Smooth muscle cell of the brain vasculature (primary cell): Measurements from ENCODE around the gene AMER2.

Experiments
- DNase-seq: peaks from one replicate; pipeline ENCODE4 v3.0.0-alpha.2; 2012; ENCODE audit warnings: low read depth, low spot score

AMER2 gene, protein sequence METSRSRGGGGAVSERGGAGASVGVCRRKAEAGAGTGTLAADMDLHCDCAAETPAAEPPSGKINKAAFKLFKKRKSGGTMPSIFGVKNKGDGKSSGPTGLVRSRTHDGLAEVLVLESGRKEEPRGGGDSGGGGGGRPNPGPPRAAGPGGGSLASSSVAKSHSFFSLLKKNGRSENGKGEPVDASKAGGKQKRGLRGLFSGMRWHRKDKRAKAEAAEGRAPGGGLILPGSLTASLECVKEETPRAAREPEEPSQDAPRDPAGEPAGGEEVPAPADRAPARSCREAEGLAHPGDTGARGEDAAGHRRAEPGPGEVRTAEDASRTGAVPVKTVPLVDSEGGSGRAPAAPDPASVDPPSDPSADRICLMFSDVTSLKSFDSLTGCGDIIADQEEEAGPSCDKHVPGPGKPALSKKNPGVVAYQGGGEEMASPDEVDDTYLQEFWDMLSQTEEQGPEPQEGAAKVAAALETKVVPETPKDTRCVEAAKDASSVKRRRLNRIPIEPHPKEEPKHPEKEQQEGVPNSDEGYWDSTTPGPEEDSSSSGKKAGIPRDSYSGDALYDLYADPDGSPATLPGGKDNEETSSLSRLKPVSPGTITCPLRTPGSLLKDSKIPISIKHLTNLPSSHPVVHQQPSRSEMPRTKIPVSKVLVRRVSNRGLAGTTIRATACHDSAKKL

DNA sequence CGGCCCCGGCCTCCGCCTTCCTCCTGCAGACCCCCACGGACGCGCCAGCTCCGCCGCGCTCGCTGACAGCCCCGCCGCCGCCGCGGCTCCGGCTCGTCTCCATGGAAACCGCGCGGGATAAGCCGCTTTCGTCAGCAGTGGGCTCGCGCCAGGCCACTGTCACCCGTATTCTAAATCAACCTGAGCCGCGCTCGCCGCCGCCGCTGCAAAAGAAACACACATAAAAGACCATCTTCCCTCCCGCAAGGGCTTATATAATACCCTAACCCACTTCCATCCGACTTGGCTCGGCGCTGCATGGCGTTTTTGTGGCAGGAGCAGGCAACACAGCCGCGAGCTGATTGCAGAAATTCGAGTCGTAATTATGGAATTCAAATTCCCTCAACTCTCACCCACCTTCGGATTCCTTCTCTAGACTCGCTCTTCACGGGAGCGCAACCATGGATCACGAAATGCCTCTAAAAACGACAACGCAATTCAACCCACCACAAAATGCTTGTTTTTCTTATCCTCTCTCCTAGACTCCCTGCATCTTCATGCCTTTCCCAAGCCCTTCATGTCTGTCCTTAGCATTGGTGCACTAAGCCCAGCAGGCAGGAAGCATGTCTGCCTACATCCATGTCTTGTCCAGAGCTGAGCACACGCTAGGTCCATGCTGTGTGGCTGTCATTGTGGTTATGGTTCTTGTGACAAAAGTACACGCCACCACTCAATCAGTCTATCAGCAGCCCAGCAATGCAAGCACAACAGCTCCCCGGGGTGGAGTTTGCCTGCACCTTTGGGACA, at the start of gene AMER2:
Gene AMER2, minus strand, starts transcription at position 772 of the 786 bp plus-strand sequence. Its CDS starts 669 bp downstream, at position 103.
- DNase-seq, result no peak

DNA sequence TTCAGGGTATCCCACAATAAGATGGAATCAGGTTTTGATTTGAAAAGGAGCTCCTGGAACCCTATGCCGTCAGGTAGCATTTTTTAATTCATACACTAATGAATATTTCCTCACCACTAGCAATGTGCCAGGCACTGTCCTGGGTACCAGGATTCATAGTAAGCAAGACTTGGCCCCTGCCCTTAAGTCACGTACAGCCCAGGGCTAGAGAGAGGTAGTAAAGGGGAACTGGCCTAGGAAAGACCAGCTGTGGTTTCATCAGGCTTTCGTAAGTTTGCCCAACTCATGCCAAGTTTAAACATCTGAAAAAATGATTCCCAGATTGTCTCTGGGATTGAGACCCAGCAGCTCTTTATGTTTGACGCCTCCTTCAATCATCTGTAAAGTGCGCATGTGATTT, 45.9 kb upstream of the AMER2 start:
- no peak for DNase-seq

DNA sequence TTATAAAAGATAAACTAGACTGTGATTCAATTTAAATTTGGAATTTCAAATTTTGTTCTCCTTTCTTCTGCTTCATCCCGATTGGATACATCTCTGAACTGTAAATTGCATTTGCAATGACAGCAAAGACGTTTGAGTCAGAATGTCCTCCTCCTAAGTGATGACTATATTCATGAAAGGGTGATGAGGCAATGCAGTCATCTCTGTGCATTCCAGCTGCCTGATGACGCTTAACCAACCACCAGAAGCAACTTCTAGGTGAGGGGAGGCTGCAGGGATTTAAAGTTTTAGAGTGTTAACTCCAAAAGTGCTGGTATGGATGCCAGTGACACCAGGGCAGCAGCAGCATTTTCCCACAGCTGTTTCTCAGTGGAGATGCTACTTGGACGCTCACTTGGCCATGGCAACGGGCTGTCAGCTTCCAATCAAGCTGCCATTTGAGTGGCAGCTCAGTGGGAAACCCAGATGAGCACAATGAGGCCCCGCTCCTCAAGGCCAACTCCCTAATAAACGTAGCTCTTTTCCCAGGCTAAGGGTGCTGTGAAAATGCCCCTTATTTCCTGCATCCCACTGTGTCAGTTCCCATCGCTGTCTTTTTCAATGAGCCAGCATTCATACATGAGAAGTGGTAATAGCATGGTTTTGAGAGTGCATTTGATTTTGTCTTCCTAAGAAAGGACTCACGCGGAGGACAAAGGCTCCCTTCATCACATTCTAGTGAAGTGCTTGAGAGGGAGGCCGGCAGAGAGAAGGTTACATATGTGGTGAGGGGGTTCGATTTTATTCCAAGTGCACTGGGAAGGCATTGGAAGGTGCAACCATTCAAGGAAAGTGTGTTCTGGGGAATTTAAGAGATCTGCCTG, 45.2 kb upstream of the AMER2 start:
- DNase-seq, result no peak

DNA sequence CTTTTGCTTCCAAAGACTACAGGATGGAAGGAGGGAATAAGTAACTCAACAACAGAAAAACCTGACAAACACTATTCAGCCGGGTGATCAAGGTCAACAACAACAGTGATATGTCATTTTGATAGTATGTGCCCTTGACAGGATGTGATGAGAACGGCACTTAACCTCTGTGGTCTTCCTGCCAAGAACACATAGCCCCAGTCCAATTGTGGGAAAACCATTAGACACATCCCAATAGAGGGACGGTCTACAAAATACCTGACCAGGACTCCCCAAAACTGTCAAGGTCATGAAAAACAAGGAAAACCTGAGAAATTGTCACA, 43.1 kb upstream of the AMER2 start:
- no peak for DNase-seq

DNA sequence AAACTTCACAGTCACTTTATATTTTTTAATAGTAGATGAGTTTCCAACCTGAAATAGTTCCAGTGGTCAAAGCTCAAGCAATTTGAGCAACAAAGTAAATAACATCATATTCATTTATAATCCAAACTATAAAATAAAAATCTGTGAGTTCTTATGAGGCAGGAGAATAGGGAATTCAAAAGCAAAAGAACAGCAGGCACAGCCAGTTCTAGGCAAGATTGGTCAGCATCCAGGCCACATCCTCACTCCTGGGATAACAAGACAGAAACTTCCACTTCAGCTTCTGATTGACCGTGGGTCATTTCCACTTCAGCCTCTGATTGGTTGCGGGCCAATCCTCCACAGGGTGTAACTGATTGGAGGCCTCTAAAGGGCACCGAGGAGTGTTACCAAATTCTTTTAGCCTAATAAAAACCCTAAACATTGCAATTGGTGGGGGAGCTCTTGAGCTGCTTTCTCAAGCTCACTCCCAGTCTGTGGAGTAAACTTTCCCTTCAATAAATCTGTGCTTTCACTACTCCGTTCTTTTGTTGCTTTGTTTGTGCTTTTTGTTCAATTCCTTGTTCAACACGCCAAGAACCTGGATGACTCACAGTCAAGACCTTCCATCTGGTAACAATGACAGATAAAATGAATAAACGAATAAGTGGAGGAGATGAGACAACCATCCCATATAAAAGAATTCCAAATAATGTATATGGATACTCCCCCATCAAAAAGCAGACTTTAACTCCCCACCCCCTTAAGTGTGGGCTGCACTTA, 42.6 kb upstream of the AMER2 start:
- DNase-seq, result no peak

DNA sequence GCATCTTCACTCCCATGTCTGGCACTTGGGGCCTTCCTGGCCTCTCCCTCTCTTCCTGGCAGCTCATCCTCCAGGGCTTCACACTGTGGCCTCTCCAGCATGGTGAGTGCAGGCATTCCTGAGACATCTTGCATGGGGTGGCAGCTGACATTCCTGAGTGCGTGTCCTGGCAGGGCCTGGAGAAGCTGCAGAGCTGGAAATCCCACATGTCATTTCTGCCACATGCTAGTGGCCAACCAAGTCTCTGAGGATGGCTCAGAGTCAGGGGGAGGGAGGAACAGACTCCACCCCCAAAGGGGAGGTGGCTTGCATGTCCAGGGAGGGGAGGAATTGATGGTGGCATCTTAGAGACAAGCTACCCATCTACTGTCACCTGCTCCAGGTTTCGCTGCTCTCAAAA, 41.6 kb upstream of the AMER2 start:
- DNase-seq, result no peak

DNA sequence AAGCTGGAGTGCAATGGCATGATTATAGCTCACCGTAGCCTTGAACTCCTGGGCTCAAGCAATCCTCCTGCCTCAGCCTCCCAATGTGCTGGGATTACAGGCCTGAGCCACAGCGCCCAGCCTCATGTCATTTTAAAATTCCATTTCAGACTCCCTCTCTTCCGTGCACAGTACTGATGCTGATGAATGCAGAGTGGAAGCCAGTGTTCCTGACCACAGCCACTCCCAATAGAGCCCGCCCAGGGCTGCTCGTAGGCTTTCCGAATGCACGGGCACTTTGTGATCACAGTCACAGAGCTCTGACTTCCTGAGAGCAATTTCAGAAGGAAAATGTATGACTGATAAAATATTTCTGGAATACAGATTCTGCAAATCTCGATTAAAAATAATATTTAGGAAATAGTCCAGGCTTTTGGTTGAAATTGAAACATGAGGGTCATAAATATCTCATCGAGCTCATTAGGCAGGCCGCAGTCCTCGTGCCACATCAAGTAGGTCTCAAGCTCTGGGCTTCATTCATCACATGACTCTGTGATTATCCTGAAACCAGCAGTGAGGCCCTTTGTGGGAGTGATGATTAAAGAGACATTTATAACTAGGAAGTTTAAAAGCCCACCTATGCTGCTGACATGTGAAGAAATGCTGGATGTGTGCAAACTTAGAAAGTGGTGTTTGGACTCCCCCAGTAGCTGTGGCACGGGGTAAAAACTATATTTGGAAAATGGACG, 38.9 kb upstream of the AMER2 start:
- DNase-seq, result no peak

DNA sequence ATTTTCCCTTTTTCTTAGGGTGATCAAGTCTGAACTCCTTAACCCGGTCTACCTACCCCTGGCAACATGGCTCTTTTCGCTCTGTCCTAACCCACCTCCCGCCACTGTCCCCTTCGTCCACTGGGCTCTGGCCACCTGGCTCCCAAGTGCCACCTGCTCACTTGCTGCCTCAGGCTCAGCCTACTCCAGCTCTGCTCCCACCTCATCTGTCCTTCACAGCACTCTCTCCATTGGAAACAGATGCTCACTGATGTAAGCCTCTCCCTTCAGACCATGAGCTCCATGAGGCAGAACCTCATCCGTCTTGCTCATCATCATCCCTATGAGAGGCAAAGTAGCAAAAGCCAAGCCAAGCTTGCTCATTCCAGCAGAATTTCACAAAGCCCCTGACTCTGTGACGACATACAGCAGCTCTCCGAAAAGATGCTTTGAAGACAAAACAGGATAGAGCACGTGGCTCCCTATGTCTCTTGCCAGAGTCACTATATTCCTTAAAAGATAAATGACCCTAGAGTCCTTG, 35.3 kb upstream of the AMER2 start:
- DNase-seq, result no peak

DNA sequence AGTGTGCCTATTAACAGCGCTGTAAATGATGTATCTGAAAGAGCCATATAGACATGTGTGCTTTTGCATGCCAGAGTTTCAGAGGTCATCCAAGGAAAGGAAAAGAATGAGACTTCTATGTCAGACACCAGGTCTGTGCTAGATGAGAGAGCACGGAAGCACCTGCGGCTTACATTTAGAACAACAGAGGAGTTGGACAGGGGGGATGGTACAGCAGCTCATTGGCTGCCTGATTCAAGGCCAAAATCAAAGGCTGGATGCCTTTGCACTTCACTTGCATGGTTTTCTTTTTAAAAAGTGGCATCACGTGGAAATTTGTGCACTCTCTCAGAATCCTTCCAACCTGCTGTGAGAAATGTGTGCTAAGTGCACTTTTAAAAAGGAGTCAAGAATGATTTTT, 32.8 kb upstream of the AMER2 start:
- no peak for DNase-seq

DNA sequence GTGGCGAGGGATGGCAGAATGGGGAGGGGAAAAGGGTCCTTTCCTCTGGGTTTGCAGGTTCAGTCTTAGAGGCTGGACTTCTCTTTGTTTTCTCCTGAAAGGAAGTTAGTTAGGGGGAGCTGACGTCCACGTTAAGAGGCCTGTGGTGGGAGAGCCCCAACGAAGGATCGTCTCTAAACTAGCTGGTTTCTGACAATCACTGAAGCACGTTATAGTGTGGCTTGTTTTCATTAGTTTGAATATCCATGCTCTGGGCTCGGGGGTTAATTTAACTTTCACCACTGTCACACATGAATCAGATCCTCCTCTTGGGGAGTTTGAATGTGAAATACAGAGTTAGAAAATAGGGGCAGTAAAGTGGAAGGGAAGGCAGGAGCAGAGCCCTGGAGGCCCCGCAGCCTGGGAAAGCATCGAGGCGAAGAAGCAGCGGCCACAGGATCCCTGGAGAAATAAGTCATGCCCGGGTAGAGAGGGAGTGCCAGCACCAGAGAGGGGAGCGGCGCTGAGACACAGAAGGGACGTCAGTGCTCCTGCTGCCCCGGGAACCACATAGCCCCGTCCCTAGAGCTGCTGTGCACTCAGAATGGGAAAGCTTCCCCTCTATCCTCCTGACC, 31.1 kb upstream of the AMER2 start:
- no peak for DNase-seq

DNA sequence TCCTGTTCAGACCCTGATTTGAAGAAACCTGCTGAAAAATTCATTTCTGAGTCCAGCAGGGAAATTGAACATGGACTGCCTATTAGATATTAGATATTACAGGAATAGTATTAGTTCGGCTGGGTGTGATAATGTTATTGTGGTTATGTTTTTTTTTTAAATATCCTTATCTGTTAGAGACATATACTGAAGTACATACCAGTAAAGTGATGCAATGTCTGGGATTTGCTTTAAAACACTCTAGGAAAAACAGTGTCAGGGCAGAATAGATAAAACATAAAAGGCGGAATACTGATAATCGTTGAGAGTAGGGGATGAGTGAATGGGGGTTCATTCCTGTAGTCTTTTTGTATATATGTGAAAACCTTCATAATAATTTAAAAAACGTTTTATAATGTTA, 28.7 kb upstream of the AMER2 start:
- DNase-seq, result no peak

DNA sequence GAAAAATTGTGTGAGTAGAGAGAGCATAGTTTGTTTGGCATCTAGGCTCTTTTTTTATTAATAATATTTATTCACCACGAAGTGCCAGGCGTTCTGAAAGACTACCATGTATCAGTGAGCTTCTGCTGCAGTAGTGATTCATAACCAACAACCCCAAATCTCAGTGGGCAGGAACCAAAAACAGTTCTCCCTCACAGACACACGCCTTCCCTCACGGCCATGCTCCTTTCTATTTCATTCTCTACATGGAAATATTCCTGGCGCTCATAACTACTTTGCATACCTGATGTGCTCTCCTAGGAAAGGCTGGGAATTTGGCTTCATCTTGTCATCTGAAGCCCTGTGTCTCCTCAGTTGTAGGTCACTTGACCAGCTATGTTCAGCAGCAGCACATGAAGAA, 26.6 kb upstream of the AMER2 start:
- no peak for DNase-seq

DNA sequence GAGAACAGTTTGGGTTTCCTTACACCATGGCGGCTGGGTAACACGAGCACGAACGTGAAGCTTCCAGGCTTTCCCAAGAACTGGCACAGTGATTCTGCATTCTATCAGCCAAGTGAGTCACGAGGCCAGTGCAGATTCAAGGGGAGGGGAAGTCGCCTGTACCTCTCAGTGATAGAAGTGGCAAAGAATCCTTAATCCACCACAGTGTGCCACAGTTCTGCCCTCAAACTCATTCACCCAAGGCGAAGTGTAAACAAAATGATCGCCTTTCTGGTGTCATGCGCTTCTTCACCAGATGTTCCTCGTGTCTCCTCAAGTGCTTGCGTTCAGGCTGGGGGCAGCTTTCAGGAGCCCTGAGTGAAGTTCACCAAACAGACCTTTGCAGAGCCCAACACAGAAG, 24.9 kb upstream of the AMER2 start:
- DNase-seq, result no peak

DNA sequence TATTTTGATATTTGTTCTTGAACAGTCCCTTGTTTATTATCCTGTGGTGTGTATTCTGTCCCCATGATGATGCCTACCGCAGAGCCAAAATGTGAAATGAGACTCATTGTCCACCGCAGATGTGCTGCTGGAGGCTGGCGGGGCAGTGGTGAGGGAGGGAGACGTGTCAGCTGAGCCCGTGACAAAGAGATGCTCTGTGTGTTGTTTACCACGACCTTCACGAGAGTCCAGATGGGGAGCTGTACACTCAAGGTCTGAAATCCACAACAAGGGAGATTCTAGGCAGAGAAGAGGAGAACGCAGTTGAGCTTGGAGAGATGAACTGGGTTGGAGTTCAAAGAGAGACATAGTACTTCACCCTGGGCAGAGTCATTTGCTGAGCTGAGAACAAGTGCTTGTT, 20.8 kb upstream of the AMER2 start:
- DNase-seq, result no peak

DNA sequence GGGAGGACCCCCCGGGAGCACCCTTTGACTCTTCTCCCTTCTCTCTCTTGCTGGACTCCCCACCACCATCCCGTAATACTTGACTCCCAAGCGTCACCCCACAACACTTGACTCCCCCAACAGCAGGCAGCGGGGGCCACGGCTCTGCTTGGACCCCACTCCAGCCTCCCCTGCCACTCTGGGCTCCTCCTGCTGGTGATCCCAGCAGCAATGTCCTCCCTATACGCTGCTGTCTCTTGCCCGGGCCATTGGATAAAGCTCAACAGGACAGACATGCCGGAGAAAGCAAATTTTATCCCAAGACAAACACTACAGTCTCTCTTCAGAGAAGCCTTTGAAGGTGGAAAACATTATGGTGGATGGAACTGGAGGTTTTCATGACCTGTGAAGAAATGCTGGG, 20.4 kb upstream of the AMER2 start:
- DNase-seq, result no peak

DNA sequence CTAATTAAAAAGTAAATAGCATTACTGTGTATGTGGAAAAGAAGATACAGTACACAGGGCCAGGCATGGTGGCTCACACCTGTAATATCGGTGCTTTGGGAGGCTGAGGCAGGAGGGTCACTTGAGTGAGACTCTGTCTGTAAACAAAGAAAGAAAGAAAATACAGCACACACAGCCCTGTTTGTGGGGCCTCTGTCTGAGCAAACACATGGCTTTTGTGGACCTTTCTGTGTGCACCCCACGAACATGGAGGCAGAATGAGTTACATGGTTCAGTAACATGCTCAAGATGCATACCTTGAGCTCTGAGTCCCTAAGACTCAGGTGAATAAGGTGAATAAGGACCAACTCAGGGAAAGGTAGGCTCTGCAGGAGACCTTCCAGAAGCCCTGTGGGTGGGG, 20.0 kb upstream of the AMER2 start:
- no peak for DNase-seq

DNA sequence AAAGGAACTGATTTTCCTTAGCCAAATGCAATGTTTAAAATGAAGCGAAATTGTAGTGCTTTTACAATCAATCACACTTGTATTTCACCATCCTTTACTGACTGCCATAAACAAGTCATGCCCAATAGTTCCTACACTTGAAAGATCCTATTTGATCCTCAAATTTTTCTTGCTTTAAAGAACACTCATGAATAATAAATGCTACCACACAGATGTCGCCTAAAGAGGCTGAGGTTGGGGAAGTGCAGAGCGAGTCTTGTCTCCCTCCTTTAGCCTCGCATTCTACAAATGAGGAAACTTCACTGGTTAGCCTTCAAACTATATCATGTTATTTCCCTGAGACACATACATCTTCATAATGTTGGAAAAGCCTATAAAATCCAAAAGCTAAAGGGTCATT, 18.7 kb upstream of the AMER2 start:
- DNase-seq, result no peak

DNA sequence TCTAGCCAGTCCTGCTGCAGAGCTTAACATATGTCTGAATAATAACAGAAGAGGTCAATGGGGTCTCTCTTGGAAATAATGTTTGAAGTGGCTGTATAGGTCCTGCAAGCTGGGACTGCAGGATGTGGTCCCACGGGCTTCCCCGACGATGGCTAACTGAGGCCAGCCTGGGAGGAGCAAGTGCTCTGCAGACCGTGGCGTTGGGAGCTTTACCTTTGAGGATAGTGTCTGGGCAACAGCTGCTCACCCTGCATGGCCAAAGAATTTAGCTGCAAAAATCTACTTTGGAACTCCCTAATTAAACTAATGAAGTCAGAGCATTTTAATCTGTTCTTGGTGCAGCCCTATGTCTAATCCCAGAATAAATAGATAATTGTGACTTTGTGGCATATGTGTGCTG, 18.2 kb upstream of the AMER2 start:
- DNase-seq, result no peak

DNA sequence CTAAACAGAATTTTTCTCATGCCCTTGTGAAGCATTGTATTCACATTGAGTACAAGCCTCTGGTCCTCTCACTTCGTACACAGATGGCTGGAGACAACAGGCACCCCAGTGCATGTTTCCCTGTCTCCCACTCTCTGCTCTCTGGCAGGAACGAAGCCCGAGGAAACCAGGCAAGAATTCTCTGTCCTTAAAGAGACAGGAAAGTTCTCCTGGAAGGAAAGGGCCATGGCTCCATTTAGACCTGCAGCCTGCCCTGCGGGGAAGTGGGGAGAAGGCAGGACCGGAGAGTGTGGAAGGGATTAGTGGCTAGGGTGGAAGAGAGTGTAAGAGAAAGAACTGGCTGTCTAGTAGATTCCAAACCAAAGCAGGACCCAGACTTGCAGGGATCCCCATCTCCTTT, 15.5 kb upstream of the AMER2 start:
- no peak for DNase-seq

DNA sequence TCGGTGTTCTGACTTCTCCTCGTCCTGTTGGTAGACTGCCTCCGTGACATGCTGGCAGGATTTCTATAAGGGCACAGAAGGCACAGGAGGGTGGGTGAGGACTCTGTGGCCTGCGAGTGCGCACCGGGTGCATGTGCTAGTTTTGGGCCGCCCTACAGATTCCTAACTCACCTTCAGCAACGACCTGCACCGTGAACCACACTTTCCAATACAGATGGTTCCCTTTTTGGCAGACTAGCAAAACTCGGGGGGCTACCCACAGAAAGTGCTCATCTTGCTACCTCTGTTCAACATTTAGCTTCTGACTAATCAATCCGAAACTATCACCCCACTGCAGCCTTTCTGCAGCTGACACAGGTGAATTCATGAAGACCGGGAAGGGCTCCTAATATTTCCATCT, 14.1 kb upstream of the AMER2 start:
- DNase-seq, result no peak
